Skeletal muscle cell (primary cell): ENCODE results near the gene ZDHHC14.

Experiments used
- DNase-seq: peaks from one replicate; pipeline ENCODE4 v3.0.0-alpha.2; 2010; ENCODE audit warnings: low read depth
- H3K4me3 ChIP-seq: 2 replicates; pipeline ENCODE4 v1.5.1; 2011; ENCODE audit warnings: low read depth, mild to moderate bottlenecking, control low read depth, low read length, moderate library complexity

Gene ZDHHC14

DNA sequence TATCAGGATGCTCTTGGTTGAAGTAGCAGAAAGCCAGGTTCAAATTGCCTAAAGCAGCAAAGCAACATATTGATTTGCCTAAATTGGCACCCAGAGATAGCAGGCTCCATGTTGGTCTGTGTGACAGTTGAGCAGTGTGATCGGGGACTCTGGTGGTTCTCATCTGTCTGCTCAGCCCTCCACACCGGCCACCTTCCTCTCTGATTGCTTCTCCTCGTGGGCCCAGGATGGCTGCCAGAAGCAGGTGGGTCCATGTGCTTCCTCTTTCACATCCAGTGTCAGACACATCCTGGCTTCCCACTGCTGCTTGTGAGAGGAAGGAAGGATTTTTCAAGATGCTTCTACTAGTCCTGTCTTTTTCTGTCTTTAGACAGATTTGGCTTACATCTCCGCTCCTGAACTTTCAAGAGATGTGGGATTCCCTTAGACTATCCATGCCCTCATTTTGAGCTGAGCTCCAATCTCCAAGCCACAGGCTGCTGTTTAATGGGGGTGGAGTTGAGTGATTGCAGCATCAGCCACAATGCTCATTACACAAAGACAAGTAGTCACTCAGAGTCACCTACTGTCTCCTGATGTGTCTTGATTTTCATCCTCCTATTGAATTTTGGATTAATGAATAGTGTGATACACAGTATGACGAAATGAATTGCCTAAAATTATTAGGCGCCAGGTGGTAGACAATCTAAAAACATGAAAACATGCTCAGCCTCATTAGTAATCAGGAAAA lies 122.2 kb downstream of the ZDHHC14 start:
- no peak for DNase-seq

DNA sequence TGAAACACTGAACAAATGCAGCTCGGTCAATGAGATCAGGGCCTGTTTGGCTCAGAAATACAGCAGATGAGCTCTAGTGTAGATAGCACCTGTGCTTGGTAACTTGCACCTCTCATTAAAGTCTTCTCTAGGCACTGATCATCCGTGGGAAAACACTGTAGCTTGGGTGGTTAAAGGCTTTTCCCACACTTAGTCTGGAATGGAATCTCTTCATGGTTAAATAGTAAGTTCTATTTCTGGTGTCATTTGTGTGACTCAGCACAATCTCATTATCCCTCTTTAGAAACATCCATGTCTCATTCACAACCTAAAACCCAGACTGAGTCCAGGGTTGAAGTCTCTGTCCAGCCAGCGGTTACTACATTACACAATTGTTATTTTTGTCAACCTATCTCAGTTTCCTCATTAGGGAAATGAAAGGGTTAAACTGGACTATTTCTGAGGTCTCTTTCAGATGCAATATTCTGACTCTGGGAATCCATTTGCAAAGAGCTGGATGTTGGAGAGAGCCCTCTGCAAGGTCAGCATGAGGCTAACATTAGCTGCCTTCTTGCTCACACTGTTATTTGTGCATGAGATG lies 125.0 kb downstream of the ZDHHC14 start:
- no peak overlapping the region for H3K4me3 ChIP-seq
- DNase-seq: no peak

More for the DNA sequence above, 122.2 kb downstream of the ZDHHC14 start:
- no peak overlapping the region for H3K4me3 ChIP-seq

DNA sequence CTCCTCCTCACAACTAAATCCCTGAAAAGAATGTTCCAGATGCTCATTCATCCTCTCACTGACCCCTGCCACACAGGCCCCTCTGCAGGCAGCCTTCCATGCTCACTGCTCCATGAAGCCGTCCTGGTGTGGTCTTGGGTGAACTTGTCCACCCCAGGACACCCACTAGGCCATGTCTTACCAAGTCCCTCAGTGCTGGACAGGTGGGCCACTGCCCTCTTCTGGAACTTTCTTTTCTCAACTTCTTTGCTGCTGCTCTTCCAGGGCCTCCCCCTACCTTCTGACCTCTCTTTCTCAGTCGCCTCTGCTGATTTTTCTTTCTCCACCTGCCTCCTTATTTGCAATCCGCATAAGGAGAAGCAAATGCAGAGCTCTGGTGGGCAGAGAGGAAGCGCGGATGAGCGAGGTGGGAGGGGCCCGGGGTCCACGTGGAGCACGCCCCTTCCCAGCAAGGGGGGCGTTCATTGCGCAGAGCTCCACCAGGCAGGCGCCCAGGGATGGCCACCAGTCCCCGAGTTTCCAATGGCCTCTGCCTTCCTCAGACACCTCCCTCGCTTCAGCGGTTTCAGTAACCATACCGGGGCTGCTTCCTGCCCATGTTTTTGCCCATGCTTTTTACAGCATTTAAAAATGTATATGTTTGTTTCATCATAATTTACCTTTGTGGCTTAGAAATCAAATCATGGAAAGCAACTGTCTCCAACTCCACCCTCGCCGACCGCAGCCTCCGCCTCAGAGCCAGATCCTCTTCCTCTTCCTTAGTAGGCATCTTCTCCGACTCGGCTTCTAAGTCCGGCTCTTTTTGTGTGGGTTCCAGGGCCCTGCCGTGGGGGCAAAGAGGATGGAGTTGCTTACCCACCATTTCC lies 129.6 kb downstream of the ZDHHC14 start:
- no peak for DNase-seq
- H3K4me3 ChIP-seq: no peak overlapping the region

DNA sequence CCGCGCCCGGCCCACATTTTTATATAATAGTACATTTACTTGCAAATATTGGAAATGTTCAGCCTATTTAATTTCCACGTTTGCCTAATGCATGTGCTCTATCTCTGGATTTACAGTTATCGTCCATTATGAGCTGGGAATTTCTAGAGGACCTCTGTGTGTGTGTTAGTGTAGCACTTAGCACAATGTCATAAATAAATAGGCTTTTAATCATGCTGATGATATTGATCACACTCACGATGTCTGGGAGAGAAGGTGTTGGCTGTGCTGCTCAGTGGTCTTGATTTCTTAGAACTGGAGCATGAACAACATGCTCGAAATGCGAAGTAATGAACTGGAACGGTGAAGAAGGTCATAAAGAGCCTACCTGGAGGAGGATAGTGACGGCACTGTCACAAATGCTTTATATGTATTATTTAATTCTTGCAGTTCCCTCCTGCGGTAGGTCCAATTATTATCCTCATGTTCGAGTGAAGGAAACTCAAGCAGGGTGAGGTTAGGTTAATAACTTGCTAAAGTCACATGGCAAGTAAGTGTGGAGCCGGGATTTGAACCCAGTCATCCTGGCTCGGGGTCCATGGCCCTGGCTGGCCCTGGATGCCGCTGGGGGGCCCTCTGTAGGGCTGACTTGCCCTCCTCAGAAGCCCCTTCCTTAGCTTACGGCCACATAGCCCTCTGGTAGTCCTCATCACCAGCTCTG lies 130.8 kb downstream of the ZDHHC14 start:
- no peak overlapping the region for H3K4me3 ChIP-seq
- DNase-seq: no peak

DNA sequence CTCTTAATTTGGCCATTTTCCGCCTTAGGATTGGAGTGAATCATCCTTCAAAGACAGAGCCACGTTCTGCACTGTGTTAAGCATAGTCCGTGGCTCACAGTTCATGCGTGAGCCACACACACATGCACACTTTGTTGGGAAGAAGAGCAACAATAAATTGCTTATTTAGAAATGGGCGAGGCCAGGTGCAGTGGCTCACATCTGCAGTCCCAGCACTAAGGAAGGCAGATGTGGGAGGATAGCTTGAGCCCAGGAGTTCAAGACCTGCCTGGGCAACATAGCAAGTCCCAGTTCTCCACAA lies 131.3 kb downstream of the ZDHHC14 start:
- DNase-seq: no peak
- H3K4me3 ChIP-seq: no peak overlapping the region

DNA sequence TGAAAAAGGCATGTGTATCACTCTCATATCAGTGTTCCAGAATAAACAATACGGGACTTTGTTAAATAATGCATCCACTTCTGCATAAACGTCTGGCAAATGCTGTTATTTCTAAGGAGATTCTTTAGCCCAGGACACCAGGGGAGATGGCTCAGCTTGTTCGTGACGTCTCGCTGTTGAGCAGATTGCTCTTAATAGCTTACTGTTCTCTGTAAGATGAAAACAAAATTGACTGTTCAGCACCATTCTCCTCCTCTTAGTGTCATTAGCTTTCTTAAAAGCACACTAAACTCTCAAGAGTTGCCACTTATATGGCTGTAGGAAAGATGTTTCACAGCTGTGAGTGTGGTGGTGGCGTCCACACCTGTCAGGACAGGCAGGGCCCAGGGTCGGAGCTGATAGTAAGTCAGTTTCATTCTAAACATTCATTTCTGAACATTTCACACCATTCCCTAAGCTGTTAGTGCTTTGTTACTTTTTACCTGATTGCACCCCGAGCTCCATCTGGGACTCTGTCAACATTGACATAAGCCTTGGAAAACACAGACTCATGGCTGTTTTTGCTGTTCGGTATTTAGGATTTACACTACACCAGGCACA lies 132.1 kb downstream of the ZDHHC14 start:
- no peak for DNase-seq
- H3K4me3 ChIP-seq: no peak overlapping the region

DNA sequence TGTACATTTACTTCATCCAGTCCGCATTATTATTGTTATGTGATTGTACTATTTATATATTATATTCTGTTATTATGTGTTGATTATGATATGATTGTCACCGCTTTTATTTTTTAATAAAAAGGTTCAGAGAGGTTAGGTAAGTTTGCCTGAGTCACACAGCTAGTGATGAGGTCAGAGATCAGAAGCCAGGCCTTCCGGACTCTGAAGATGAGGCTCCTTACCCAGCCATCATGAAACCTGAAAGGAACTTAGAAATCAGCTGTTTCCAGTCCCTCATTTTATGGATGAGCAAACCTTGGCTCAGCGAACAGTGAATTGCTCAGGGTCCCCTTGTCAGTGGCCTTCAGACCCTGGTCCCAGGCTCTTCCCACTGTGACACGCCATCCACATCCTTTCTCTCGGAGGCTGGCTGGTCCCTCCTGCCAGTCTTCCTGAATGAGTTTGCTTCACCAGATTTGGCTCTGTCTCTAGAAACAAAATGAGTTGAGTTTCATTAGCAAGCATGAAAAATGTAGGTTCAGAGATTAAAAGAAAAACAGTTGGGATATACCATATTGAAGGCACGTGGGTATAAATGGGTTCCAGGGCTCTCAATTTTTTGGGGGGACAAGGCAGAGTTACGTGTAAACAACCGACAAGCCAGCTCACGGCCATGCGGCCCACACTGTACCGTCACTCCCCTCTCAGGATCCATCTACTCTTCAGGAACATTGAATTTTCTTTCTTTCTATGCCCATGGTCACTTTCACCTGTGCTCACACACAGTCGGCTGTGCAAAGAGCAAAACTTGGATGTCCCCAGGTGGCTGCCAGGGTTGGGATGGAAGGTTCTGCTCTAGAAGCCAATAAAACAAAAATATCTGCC lies 132.9 kb downstream of the ZDHHC14 start:
- no peak overlapping the region for H3K4me3 ChIP-seq
- no peak for DNase-seq

DNA sequence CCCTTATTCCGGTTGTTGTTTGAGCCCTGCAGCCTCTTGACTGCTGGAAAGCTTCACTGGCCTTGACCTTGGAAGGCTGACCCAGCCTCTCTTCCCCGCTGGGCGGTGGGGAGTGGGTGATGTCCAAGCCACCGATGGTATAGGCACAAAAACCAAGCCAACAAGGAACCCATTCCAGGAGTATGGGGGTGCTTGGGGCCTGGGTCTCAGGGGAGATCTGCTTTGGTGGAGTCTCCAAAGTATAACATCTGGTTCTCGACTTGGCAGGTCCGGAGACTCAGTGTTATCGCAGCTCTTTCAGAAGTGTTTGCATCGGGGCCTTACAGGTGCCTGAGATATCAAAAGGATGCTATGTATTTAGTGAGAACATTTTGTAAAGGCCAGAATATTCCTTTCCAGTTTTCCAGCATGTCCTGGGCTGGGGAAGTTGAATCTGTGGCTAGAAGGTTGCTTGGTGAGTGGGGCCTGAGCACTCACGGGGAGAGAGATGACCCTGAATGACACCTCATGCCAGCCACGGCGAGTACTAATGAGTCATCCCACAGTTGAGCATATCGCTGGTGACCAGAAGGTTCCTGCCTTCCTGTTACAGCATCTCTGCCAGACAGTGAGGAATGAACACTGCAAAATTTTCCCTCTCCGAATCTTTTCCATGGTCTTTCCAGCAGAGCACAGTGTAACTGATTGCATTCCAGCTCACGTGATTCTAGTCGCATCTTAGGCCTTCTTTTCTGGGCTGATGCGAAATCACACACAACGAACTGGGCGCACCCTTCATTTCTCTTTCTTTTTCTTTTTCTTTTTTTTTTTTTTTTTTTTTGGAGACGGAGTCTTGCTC lies 133.9 kb downstream of the ZDHHC14 start:
- H3K4me3 ChIP-seq: no peak overlapping the region
- no peak for DNase-seq

DNA sequence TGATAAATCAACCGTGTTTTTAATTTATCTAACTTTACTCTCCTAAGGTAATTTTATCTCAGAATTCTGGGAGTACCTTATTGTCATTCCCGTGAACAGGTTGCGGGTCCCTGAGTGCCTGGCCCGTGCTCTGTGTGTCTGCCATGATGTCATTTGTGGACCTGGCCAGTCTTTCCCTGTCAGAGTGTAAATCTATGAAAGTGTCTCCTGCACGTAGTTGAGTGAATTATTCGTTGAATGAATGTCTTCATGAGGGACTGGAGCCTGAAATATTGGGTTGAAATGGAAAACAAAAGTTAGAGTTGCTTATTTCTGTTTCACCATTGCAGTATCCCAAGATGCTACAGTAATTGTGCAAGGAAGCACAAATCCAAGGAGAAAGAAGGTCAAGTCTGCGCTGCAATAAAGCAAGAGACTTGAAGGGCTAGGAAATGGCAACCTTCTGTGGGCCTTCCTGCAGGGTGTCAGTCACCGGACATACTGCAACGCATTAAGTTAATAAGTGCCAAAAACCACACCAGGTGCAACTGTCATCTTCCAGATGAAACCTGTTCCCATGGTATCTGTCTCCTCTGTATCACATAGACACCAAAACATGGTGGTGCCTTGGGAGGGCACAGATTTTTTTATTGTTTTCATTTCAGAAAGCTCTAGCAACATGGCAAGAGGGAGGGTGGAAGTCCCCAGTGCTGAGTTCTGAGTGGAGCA lies 135.5 kb downstream of the ZDHHC14 start:
- no peak for DNase-seq
- H3K4me3 ChIP-seq: no peak overlapping the region

DNA sequence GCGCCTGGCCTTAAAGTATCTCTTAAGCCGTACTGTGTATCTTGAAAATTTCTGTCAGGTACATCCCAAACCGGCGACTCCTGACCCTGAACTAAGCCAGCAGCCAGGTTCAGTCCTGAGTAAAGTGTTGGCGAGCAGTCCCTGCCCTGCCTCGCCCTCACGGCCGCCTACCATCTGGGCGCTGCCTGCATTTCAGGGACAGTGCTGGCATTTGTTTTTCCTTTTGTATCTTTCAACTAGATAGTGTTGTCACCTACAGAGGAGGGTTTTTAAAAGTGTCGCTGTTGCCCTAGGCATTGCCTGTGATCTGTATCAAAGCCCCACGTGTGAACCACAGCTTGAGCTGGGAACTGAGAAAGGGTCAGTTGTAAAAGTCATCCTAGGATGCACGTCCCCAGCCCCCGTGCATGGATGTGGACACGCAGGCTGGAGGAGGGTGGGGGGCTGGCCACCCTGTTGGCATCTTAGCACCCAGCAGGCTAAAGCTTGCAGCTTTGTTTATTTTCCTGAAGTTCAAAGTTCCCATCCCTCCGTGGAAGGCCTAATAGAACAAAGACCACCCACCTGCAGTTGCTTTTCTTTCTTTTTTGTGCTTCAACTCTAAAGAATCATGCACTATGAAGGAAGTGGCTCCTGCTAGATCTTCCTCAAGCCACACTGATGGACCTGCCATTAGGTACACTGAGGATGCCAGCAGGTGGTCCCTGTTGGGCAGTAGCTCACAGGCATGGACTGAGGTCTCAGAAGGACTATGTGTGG lies 136.8 kb downstream of the ZDHHC14 start:
- no peak for DNase-seq

DNA sequence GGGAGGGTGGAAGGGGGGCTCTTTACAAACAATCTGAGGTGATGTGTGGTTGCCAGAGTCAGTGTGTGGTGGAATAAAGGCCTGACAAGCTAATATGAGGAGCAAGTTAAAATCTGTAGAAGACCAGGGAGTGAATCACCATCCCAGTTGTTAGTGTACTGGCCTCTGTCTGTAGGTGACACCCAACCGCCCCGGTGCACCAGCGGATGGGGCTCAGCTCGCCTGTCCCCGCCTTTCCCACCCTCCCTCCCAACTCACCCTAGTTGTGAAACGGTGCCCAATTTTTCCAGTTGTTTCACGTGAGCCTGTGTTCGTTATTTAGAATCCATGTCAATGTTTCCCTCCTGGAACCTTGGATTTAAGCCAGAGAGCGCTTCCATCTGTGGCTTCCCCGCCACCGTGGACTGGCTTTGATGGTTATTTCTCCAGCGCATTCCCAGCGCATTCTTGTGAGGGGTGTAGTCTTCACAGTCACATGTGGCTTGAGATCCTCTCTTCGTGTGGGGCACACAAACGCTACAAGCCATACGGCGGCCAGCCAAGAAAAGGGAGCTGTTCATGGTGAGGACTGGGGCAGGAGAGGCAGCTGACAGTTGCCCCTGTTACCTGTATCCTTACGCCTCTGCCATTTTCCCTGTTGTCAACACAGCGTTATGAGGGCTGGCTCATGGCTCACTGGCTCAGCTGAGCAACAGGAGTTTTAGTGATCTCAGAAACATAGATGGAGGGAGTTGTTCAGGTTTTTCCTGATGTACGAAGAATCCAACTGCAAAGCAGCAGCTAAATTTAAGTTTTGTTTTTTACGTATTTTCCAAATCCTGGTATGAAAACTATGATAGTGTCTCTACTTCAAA lies 137.6 kb downstream of the ZDHHC14 start:
- H3K4me3 ChIP-seq: no peak overlapping the region
- no peak for DNase-seq

More for the DNA sequence above, 136.8 kb downstream of the ZDHHC14 start:
- no peak overlapping the region for H3K4me3 ChIP-seq

DNA sequence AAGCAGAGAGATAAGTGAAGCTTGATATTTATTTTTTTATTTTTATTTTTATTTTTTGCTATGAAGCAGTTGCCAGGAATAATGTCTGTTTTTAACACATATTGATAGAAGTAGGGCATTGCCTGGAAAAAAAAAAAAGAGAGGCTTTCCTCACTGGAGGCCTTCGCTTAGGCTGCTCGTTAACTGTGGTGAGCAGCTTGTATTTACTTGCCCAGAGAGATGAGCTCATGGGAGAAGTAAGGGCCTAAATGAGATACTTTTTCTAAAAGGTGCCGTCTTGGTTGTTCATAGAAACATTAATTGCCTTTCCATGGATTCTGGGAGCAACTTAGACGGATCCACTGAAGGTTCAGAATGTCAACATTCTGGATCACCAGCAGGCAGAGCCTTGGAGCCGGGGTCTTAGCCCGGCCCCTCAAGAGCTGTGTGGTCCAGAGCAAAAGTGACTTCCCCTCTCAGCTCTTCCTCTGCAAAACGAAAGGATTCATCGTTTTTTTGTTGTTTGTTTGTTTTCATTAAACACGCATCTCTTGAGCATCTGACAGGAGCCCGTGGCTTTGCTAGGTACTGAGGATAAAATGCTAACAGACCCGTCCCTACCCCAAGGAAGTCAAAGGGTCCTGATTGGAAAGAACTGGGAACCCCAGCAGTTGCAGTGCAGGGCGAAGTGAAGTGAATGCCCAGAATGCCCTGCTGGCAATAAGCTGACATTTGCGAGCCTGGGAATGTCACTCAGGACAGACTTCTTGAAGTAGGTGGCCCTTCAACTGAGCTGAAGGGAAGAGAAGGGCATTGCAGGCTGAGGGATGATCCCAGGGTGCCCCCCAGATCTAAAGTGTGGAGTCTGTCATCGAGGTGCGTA lies 138.5 kb downstream of the ZDHHC14 start:
- DNase-seq: no peak
- H3K4me3 ChIP-seq: no peak overlapping the region

DNA sequence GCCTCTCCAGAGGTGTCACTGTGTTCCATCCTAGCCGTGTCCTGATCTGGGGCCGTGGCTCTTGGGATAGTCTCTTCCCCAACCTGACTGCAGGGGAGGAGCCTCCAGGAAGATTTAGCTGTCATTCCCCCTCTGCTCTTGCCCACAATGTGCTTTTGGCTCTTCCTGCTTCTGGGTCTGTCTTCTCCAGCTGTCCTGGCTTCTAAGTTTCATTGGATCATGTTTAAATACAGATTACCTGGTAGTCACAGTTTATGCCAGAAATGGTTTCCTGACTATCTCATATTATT lies 139.1 kb downstream of the ZDHHC14 start:
- no peak overlapping the region for H3K4me3 ChIP-seq
- no peak for DNase-seq

DNA sequence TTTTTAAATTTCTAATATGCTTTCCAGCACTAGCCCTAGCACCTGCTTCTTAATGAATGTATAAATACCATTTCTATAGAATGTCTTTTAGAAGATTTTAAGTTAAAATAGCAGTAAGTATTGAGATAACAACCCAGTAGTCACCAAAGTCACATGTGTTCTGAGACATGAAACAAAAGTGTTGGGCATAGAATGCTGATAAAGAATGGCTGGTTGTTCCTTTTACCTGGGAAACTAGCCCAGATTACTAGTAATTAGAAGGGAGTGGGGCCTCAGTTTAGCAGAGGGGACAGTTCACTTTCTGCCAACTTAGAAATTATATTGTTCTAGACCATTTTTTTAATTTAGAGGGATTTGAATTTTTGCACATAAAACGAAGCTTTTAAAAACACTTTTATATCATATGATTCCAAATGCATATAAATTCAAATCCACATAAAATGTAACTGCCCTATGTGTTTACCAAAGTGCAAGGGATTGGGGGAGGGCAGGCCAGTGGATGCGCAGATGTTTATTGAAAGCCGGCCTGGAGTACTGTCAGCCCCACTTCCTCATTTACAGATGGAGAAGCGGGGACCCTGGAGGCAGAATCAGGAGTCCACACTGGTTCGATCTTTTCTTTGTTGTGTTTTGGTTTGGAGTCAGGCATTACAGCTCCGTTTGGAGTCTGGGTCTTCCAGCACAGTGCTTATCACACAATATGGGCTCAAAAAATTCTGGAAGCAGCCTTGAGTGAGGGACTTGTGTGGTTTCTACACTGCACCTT lies 139.8 kb downstream of the ZDHHC14 start:
- H3K4me3 ChIP-seq: no peak overlapping the region
- DNase-seq: no peak
